Neural cell (in vitro differentiated cells): ENCODE data around the gene MAP1LC3A.

Experiments
- CTCF ChIP-seq: fragments of 450-650 bp; IDR thresholded peaks from 2 replicates; pipeline ENCODE4 v1.5.1; 2014; ENCODE audit warnings: antibody characterized with exemption, mild to moderate bottlenecking, moderate library complexity; ENCODE audit not compliant: poor library complexity, severe bottlenecking
- EZH2 ChIP-seq: fragments of 200-600, 300-800 bp; shearing (Covaris generic), sonication (generic); IDR thresholded peaks from 2 replicates; pipeline ENCODE4 v1.6.1; 2014; ENCODE audit warnings: antibody characterized with exemption, low read length, borderline replicate concordance, mild to moderate bottlenecking; ENCODE audit not compliant: insufficient read depth, poor library complexity, severe bottlenecking
- POLR2AphosphoS5 ChIP-seq: IDR thresholded peaks from 2 replicates; pipeline ENCODE4 v1.6.1; 2012
- REST ChIP-seq: IDR thresholded peaks from 2 replicates; pipeline ENCODE4 v1.6.1; 2012; ENCODE audit warnings: borderline replicate concordance
- TAF1 ChIP-seq: IDR thresholded peaks from 2 replicates; pipeline ENCODE4 v1.6.1; 2012; ENCODE audit warnings: low read depth

GRCh38 chr20:34607066-34607465 lies 48.5 kb downstream of the MAP1LC3A start:
- no peak for TF ChIP-seq POLR2AphosphoS5
- TF ChIP-seq CTCF = no peak
- no peak for TF ChIP-seq TAF1
- no peak for TF ChIP-seq REST
- TF ChIP-seq EZH2 = no peak
